C4-2B (cell line): ENCODE measurements around the gene WAC.

Experiments
- CTCF ChIP-seq: fragments of 450-650 bp; conservative IDR thresholded peaks from 2 replicates; pipeline ENCODE4 v1.5.1; 2017; ENCODE audit warnings: mild to moderate bottlenecking
- ZFX ChIP-seq: fragments of 450-650 bp; IDR thresholded peaks from 2 replicates; pipeline ENCODE4 v1.6.1; 2017

- TF ChIP-seq CTCF, result no peak
- no peak for TF ChIP-seq ZFX
Observed at GRCh38 chr10:28552775-28553174, 19.9 kb downstream of the WAC start.
